HTERT RPE-1 (cell line): ENCODE results near the gene C1QA.

Experiments used
- in situ Hi-C: fragments of 300-500 bp; cut with MboI; formaldehyde crosslinking; loops from 4 replicates; pipeline ENCODE4 v1.14.3; 2020; ENCODE audit warnings: low sequenced_read_pairs

C1QA gene

GRCh38 chr1:22636353-22636752 lies at the start of gene C1QA:
Gene C1QA, plus strand, starts transcription at chr1:22636628. Its CDS starts 989 bp downstream, at chr1:22637617.
- in situ Hi-C loops: no loop called here

GRCh38 chr1:22587247-22587646 lies 49.2 kb upstream of the C1QA start:
- in situ Hi-C loops: no loop called here

- in situ Hi-C loops: no loop called here
These were observed 47.5 kb upstream of the C1QA start for GRCh38 chr1:22588899-22589422.

- in situ Hi-C loops: no loop called here
These were observed 44.9 kb upstream of the C1QA start for GRCh38 chr1:22591576-22591975.

GRCh38 chr1:22592051-22592450 lies 44.4 kb upstream of the C1QA start:
- in situ Hi-C loops: no loop called here

GRCh38 chr1:22592919-22593790 lies 43.3 kb upstream of the C1QA start:
- in situ Hi-C loops: no loop called here

GRCh38 chr1:22594396-22594795 lies 42.0 kb upstream of the C1QA start:
- in situ Hi-C loops: no loop called here

- in situ Hi-C loops: no loop called here
These were observed 41.3 kb upstream of the C1QA start for GRCh38 chr1:22595108-22595507.

- in situ Hi-C loops: no loop called here
These were observed 39.0 kb upstream of the C1QA start for GRCh38 chr1:22597301-22597965.

- in situ Hi-C loops: no loop called here
These were observed 38.4 kb upstream of the C1QA start for GRCh38 chr1:22597996-22598395.

- in situ Hi-C loops: no loop called here
These were observed 37.7 kb upstream of the C1QA start for GRCh38 chr1:22598736-22599135.

- in situ Hi-C loops: no loop called here
These were observed 36.2 kb upstream of the C1QA start for GRCh38 chr1:22600071-22600816.

- in situ Hi-C loops: no loop called here
These were observed 35.4 kb upstream of the C1QA start for GRCh38 chr1:22600817-22601605.

GRCh38 chr1:22601610-22602009 lies 34.8 kb upstream of the C1QA start:
- in situ Hi-C loops: no loop called here

- in situ Hi-C loops: no loop called here
These were observed 34.2 kb upstream of the C1QA start for GRCh38 chr1:22602060-22602740.

- in situ Hi-C loops: no loop called here
These were observed 30.3 kb upstream of the C1QA start for GRCh38 chr1:22606161-22606560.

GRCh38 chr1:22607154-22607553 lies 29.3 kb upstream of the C1QA start:
- in situ Hi-C loops: no loop called here

GRCh38 chr1:22608361-22608760 lies 28.1 kb upstream of the C1QA start:
- in situ Hi-C loops: no loop called here

- in situ Hi-C loops: no loop called here
These were observed 27.1 kb upstream of the C1QA start for GRCh38 chr1:22609291-22609690.

GRCh38 chr1:22611530-22611947 lies 24.9 kb upstream of the C1QA start:
- in situ Hi-C loops: no loop called here
